ENCODE data around the gene CFAP90.

Gene CFAP90

GRCh38 chr5:7813007-7813406 is 37.9 kb downstream of the CFAP90 start:
- no peak for TF ChIP-seq REST (IDR thresholded peaks at IDR 0.05; ENCODE audit: insufficient read depth in 1 of 2, low read depth in 2 of 2, low read length in 2 of 2)
- no peak for TF ChIP-seq POLR2AphosphoS5 (IDR thresholded peaks at IDR 0.05; ENCODE audit: low read depth, low read length)
- no peak for TF ChIP-seq TAF1 (IDR thresholded peaks at IDR 0.05; ENCODE audit: borderline replicate concordance, insufficient read depth, low read length)
- no peak for TF ChIP-seq SIN3A (IDR thresholded peaks at IDR 0.05; ENCODE audit: borderline replicate concordance, insufficient read depth, low read length)
- no peak for TF ChIP-seq FOXP2 (optimal IDR thresholded peaks at IDR 0.05; ENCODE audit: borderline replicate concordance, extremely low read depth, extremely low read length, insufficient read depth)

GRCh38 chr5:7811715-7812114 is 39.2 kb downstream of the CFAP90 start:
- TF ChIP-seq REST (IDR thresholded peaks at IDR 0.05; ENCODE audit: insufficient read depth in 1 of 2, low read depth in 2 of 2, low read length in 2 of 2) (no peak), SIN3A (IDR thresholded peaks at IDR 0.05; ENCODE audit: borderline replicate concordance, insufficient read depth, low read length) (no peak), POLR2AphosphoS5 (IDR thresholded peaks at IDR 0.05; ENCODE audit: low read depth, low read length) (no peak), TAF1 (IDR thresholded peaks at IDR 0.05; ENCODE audit: borderline replicate concordance, insufficient read depth, low read length) (no peak), FOXP2 (optimal IDR thresholded peaks at IDR 0.05; ENCODE audit: borderline replicate concordance, extremely low read depth, extremely low read length, insufficient read depth) (no peak)

GRCh38 chr5:7808998-7809397 is 41.9 kb downstream of the CFAP90 start:
- no peak for TF ChIP-seq TAF1 (IDR thresholded peaks at IDR 0.05; ENCODE audit: borderline replicate concordance, insufficient read depth, low read length)
- TF ChIP-seq FOXP2 (optimal IDR thresholded peaks at IDR 0.05; ENCODE audit: borderline replicate concordance, extremely low read depth, extremely low read length, insufficient read depth) = no peak
- TF ChIP-seq POLR2AphosphoS5 (IDR thresholded peaks at IDR 0.05; ENCODE audit: low read depth, low read length) = no peak
- TF ChIP-seq SIN3A (IDR thresholded peaks at IDR 0.05; ENCODE audit: borderline replicate concordance, insufficient read depth, low read length) = no peak
- no peak for TF ChIP-seq REST (IDR thresholded peaks at IDR 0.05; ENCODE audit: insufficient read depth in 1 of 2, low read depth in 2 of 2, low read length in 2 of 2)

GRCh38 chr5:7805379-7805778 is 45.6 kb downstream of the CFAP90 start:
- TF ChIP-seq POLR2AphosphoS5 (IDR thresholded peaks at IDR 0.05; ENCODE audit: low read depth, low read length) (no peak), SIN3A (IDR thresholded peaks at IDR 0.05; ENCODE audit: borderline replicate concordance, insufficient read depth, low read length) (no peak), REST (IDR thresholded peaks at IDR 0.05; ENCODE audit: insufficient read depth in 1 of 2, low read depth in 2 of 2, low read length in 2 of 2) (no peak), TAF1 (IDR thresholded peaks at IDR 0.05; ENCODE audit: borderline replicate concordance, insufficient read depth, low read length) (no peak), FOXP2 (optimal IDR thresholded peaks at IDR 0.05; ENCODE audit: borderline replicate concordance, extremely low read depth, extremely low read length, insufficient read depth) (no peak)

GRCh38 chr5:7803937-7804336 is 47.0 kb downstream of the CFAP90 start:
- TF ChIP-seq POLR2AphosphoS5 (IDR thresholded peaks at IDR 0.05; ENCODE audit: low read depth, low read length) = no peak
- TF ChIP-seq FOXP2 (optimal IDR thresholded peaks at IDR 0.05; ENCODE audit: borderline replicate concordance, extremely low read depth, extremely low read length, insufficient read depth) = no peak
- no peak for TF ChIP-seq SIN3A (IDR thresholded peaks at IDR 0.05; ENCODE audit: borderline replicate concordance, insufficient read depth, low read length)
- TF ChIP-seq REST (IDR thresholded peaks at IDR 0.05; ENCODE audit: insufficient read depth in 1 of 2, low read depth in 2 of 2, low read length in 2 of 2) = no peak
- no peak for TF ChIP-seq TAF1 (IDR thresholded peaks at IDR 0.05; ENCODE audit: borderline replicate concordance, insufficient read depth, low read length)

Data from PFSK-1 (cell line).